Transverse colon (tissue), 4 donors: Measurements from ENCODE around the gene RIPOR3. TPM values are rescaled to one million over a fixed set of nuclear protein-coding genes. Genes with fewer than 3 reads are reported as not detected.
"Not testable (repeated sequence)": the region's sequence is repeated elsewhere in the genome, so short reads cannot be mapped to it uniquely, and the experiment has no call there.

Experiments used
- DNase-seq: peaks from one replicate; pipeline ENCODE4 v3.0.0-alpha.2; 2019
- H3K27ac ChIP-seq, 4 donors: fragments of 200-600 bp; sonication (generic); 2 replicates each; pipeline ENCODE4 v1.5.1; 2016 to 2018; ENCODE audit warnings: inconsistent platforms in 4 of 4
- H3K27me3 ChIP-seq: fragments of 200-600 bp; sonication (generic); 2 replicates; pipeline ENCODE4 v1.5.1; 2017; ENCODE audit warnings: inconsistent platforms
- H3K36me3 ChIP-seq, 4 donors: fragments of 200-600 bp; sonication (generic); 2 replicates each; pipeline ENCODE4 v1.5.1; 2017 to 2019; ENCODE audit warnings: inconsistent platforms in 4 of 4
- H3K4me1 ChIP-seq, 4 donors: fragments of 200-600 bp; sonication (generic); 2 replicates each; pipeline ENCODE4 v1.5.1; 2017 to 2020; ENCODE audit warnings: inconsistent platforms in 4 of 4
- H3K4me3 ChIP-seq, 4 donors: fragments of 200-600 bp; sonication (generic); 1 replicate in 1 of 4; 2 replicates in 3 of 4; pipeline versions ENCODE4 v1.5.1 to v1.6.1; 2017 to 2019; ENCODE audit warnings: inconsistent platforms in 4 of 4
- H3K9me3 ChIP-seq, 2 donors: fragments of 200-600 bp; sonication (generic); 2 replicates each; pipeline ENCODE4 v1.5.1; 2017 to 2019; ENCODE audit warnings: inconsistent platforms in 2 of 2
- CTCF ChIP-seq, 5 experiments: fragments of 200-600 bp in 3 of 5; fragments of 450-650 bp in 2 of 5; sonication (generic) in 3 of 5; IDR thresholded peaks; 1 replicate in 2 of 5; 2 replicates in 3 of 5; pipeline ENCODE4 v1.5.1; 2016 to 2017; ENCODE audit warnings: antibody characterized with exemption in 5 of 5, inconsistent platforms in 3 of 5, mild to moderate bottlenecking in 2 of 5, moderate library complexity in 1 of 5
- EP300 ChIP-seq: sonication (generic); formaldehyde crosslinking; IDR thresholded peaks from one replicate; pipeline ENCODE4 v1.6.1; 2017; ENCODE audit warnings: antibody characterized with exemption, low read depth
- POLR2A ChIP-seq: fragments of 450-650 bp; IDR thresholded peaks from one replicate; pipeline ENCODE4 v1.6.1; 2016; ENCODE audit warnings: antibody characterized with exemption, mild to moderate bottlenecking, moderate library complexity
- POLR2AphosphoS5 ChIP-seq, 3 donors: sonication (generic); formaldehyde crosslinking; IDR thresholded peaks; one replicate each; pipeline ENCODE4 v1.6.1; 2016; ENCODE audit warnings: antibody characterized with exemption in 3 of 3
- WGBS, 2 donors: methylation state at CpG; one replicate each; pipeline ENCODE4 v1.1.5; 2018; ENCODE audit warnings: low coverage in 1 of 2; 5-methylcytosine and 5-hydroxymethylcytosine counted together
- in situ Hi-C, 4 donors: fragments of 200-750 bp; cut with MboI; loops; one replicate each; pipeline versions ENCODE4 v1.15.0 to v1.15.1; 2017; ENCODE audit warnings: low sequenced_read_pairs in 3 of 4, low pct_ligation_motif_present in 1 of 4, low pct_unique_long_range_greater_than_20kb in 1 of 4
- intact Hi-C: fragments of 100-400 bp; cut with DNase I; formaldehyde crosslinking; loops from one replicate; pipeline ENCODE4 v1.15.1; 2023; ENCODE audit warnings: low total_unique reads
- total RNA-seq, 4 donors: library from RNA; depleted of rRNA; stranded (reverse); fragments of >200 nt; gene quantifications; one replicate each; pipeline ENCODE4 v1.1.0, GENCODE V29; 2016

Gene RIPOR3
- total RNA-seq, 4 donors from 2014 or later, result 4.6 to 15.7 (median 8.7) TPM

- no peak for DNase-seq
- intact Hi-C loops, result no loop called here
- Histone ChIP-seq H3K9me3 (no peaks in the 10 kb centered on the region), H3K27me3 (no peaks in the 10 kb centered on the region), H3K27ac (no peak overlapping the region), H3K4me3 (no peak overlapping the region), H3K36me3 (no peaks in the 10 kb centered on the region), H3K4me1 (peaks cover 4 to 16% (median 8%) of the 10 kb centered on the region in 4 donors)
- WGBS, 2 donors, result 91 to 93% methylated on average over 4 to 6 of the region's 6 CpGs
- in situ Hi-C loops, result no loop called here
- no peak for TF ChIP-seq EP300
Measured at GRCh38 chr20:50648651-50649050, 42.7 kb downstream of the RIPOR3 start.

- in situ Hi-C loops (no loop called here), intact Hi-C loops (no loop called here)
- 67 to 73% methylated on average over 1 of the region's 1 CpG for WGBS, 2 donors
- no peaks in the 10 kb centered on the region for H3K9me3 ChIP-seq
- DNase-seq, result no peak
- peak overlapping the region; percentile 77 to 87 (median 80) for H3K27ac ChIP-seq
- H3K27me3 ChIP-seq, result no peaks in the 10 kb centered on the region
- TF ChIP-seq POLR2A (no peak), EP300 (no peak), CTCF (IDR thresholded peaks at IDR 0.05) (peak in 3 of 5 experiments; percentile 16 to 24 (median 18)), POLR2AphosphoS5 (IDR thresholded peaks at IDR 0.05) (peak; percentile 6 to 76 (median 71))
- H3K4me3 ChIP-seq, result no peak overlapping the region
- H3K4me1 ChIP-seq, result peaks cover 4 to 13% (median 8%) of the 10 kb centered on the region in 4 donors
- H3K36me3 ChIP-seq, result no peaks in the 10 kb centered on the region
Measured at GRCh38 chr20:50646483-50646996, 44.8 kb downstream of the RIPOR3 start.

- Histone ChIP-seq H3K27me3 (no peaks in the 10 kb centered on the region), H3K4me1 (peaks cover 4 to 13% (median 8%) of the 10 kb centered on the region in 4 donors), H3K27ac (peak overlapping the region; percentile 77 to 87 (median 80)), H3K36me3 (no peaks in the 10 kb centered on the region), H3K9me3 (no peaks in the 10 kb centered on the region), H3K4me3 (no peak overlapping the region)
- DNase-seq, result peak; percentile 71
- intact Hi-C loops (no loop called here), in situ Hi-C loops (no loop called here)
- 57 to 77% methylated on average over 3 to 22 of the region's 23 CpGs for WGBS, 2 donors
- TF ChIP-seq POLR2A (no peak), POLR2AphosphoS5 (IDR thresholded peaks at IDR 0.05) (peak; percentile 85 to 87 (median 86))
Measured at GRCh38 chr20:50645253-50646068, 45.9 kb downstream of the RIPOR3 start.

- DNase-seq, result no peak
- intact Hi-C loops, result no loop called here
Measured at GRCh38 chr20:50642288-50642803, 49.0 kb downstream of the RIPOR3 start.

GRCh38 chr20:50641625-50642287 is 49.6 kb downstream of the RIPOR3 start:
- Histone ChIP-seq H3K27ac (peak overlapping the region in 3 of 4 donors; percentile 6 to 35 (median 12)), H3K4me1 (peaks cover 9 to 22% (median 14%) of the 10 kb centered on the region in 4 donors)
- H3K36me3 ChIP-seq, H3K9me3 ChIP-seq, in situ Hi-C loops, H3K4me3 ChIP-seq, DNase-seq, H3K27me3 ChIP-seq, intact Hi-C loops: not testable (repeated sequence)
- WGBS, 2 donors, result 47% methylated on average over 7 of the region's 11 CpGs; no CpG with 5 or more reads in 1 of the 2 donors

More at GRCh38 chr20:50642288-50642803, 49.0 kb downstream of the RIPOR3 start:
- no peak overlapping the region for H3K4me3 ChIP-seq
- in situ Hi-C loops, result no loop called here
- TF ChIP-seq POLR2AphosphoS5 (IDR thresholded peaks at IDR 0.05), result no peak
- TF ChIP-seq EP300, result no peak
- TF ChIP-seq POLR2A, result no peak
- TF ChIP-seq CTCF (IDR thresholded peaks at IDR 0.05), result no peak
- no peaks in the 10 kb centered on the region for H3K36me3 ChIP-seq
- H3K27me3 ChIP-seq, result no peaks in the 10 kb centered on the region
- 41% methylated on average over 4 of the region's 4 CpGs; no CpG with 5 or more reads in 1 of the 2 donors for WGBS, 2 donors
- peak overlapping the region in 3 of 4 donors; percentile 9 to 12 (median 12) for H3K27ac ChIP-seq
- H3K9me3 ChIP-seq, result no peaks in the 10 kb centered on the region
- H3K4me1 ChIP-seq, result peaks cover 4 to 16% (median 8%) of the 10 kb centered on the region in 4 donors

GRCh38 chr20:50639971-50640711 is 51.2 kb downstream of the RIPOR3 start:
- H3K36me3 ChIP-seq, H3K27me3 ChIP-seq, H3K4me3 ChIP-seq, H3K27ac ChIP-seq, H3K9me3 ChIP-seq, DNase-seq, in situ Hi-C loops: not testable (repeated sequence)
- 69% methylated on average over 11 of the region's 20 CpGs; no CpG with 5 or more reads in 1 of the 2 donors for WGBS, 2 donors
- intact Hi-C loops, result loop anchor here (5.0 kb wide), 1 partner anchor 92 kb away; the partner anchor contains the start of gene PARD6B
- H3K4me1 ChIP-seq, result peaks cover 8 to 26% (median 17%) of the 10 kb centered on the region in 4 donors
